ENCODE results near the gene EPHA1. TPM values are rescaled to one million over a fixed set of nuclear protein-coding genes. Genes with fewer than 3 reads are reported as not detected.

Gene EPHA1
- total and polyA plus RNA-seq, 2 of the 4 experiments (the other 2 are of a cell fraction), result 0.10 TPM; not detected in 1

GRCh38 chr7:143382791-143383641, 25.6 kb downstream of the EPHA1 start:
- peak overlapping the region; percentile 34; the same call in 1 of the 2 replicates for H3K18ac ChIP-seq (ENCODE audit: low read depth, low read length)
- TSS peak; percentile 89 for BruUV-seq (replicated peaks)
- peaks cover 16 to 63% of the 10 kb centered on the region in 2 experiments for H3K79me1 ChIP-seq (ENCODE audit: low read depth in 1 of 2, low read length in 2 of 2)
- peak overlapping the region; percentile 96 for H3K23ac ChIP-seq (ENCODE audit: low read depth, low read length)
- H2BK20ac ChIP-seq (ENCODE audit: low read depth, low read length), result no peak overlapping the region
- ATAC-seq (ENCODE audit: low read depth), result no peak
- H2BK15ac ChIP-seq (ENCODE audit: low read depth, low read length), result no peak overlapping the region
- H3K4ac ChIP-seq (ENCODE audit: low read depth, low read length), result peak overlapping the region; percentile 90
- H2AK9ac ChIP-seq (replicated peaks; ENCODE audit: low read depth, low read length, poor library complexity), result peak overlapping the region; percentile 4
- no peak for DNase-seq
- intact Hi-C loops (cut with micrococcal nuclease), result loop anchor here (5.0 kb wide), 2 partner anchors 141 to 821 kb away; no protein-coding TSS in a partner anchor
- H3K36me3 ChIP-seq (ENCODE audit: control insufficient read depth, insufficient read depth, low read length), result peaks cover 54% of the 10 kb centered on the region
- peak overlapping the region; percentile 68 for H3K4me3 ChIP-seq (ENCODE audit: insufficient read depth, low read depth, low read length)
- WGBS, 2 experiments (ENCODE audit: extremely low coverage in 2 of 2, insufficient read length in 1 of 2), result 79% methylated on average over 9 of the region's 15 CpGs; no CpG with 5 or more reads in 1 of the 2 experiments
- H3K14ac ChIP-seq (replicated peaks; ENCODE audit: low read depth, low read length), result peak overlapping the region; percentile 97
- H3K27ac ChIP-seq (ENCODE audit: insufficient read depth, low read length), result peak overlapping the region; percentile 100
- dilution Hi-C loops (cut with HindIII; ENCODE audit: low sequenced_read_pairs, unreplicated experiment), result no loop called here
- in situ Hi-C loops (cut with MboI; ENCODE audit: low sequenced_read_pairs), result no loop called here
- no peaks in the 10 kb centered on the region for H3K9me3 ChIP-seq (ENCODE audit: control insufficient read depth, insufficient read depth, low read length)
- peaks cover 28% of the 10 kb centered on the region for H3K9me1 ChIP-seq (ENCODE audit: insufficient read depth, low read length)
- peak overlapping the region; percentile 93; the same call in 1 of the 2 replicates for H3K56ac ChIP-seq (ENCODE audit: extremely low read depth, insufficient read depth, low read length)
- no peak overlapping the region for H4K91ac ChIP-seq (ENCODE audit: insufficient read depth, low read depth, low read length)
- TF ChIP-seq POLR2A (IDR thresholded peaks at IDR 0.05; ENCODE audit: low read depth, low read length) (0 out of 2 replicates have a peak, but pooled peaks have one; percentile 14), MAZ (IDR thresholded peaks at IDR 0.05; ENCODE audit: borderline replicate concordance, low read depth, low read length) (no peak)
- H2AFZ ChIP-seq (replicated peaks; ENCODE audit: low read length, poor library complexity), result peak overlapping the region; percentile 8
- H4K5ac ChIP-seq (ENCODE audit: low read depth, low read length), result no peak overlapping the region; the same call in 1 of the 2 replicates
- H3K27me3 ChIP-seq (ENCODE audit: control insufficient read depth, insufficient read depth, low read length), result no peaks in the 10 kb centered on the region
- H4K8ac ChIP-seq (ENCODE audit: low read depth in 2 of 2, low read length in 2 of 2), result peak overlapping the region in 1 of 2 experiments; percentile 65; a peak in 2 of 4 replicates
- H3K9ac ChIP-seq (ENCODE audit: low read depth, low read length), result peak overlapping the region; percentile 97
- H2BK120ac ChIP-seq (ENCODE audit: low read depth, low read length), result no peak overlapping the region
- peak overlapping the region; percentile 93 for H3K4me2 ChIP-seq (ENCODE audit: low read depth, low read length)
- POLR2A ChIA-PET (ENCODE audit: unreplicated experiment), result no interaction called here
- peak overlapping the region; percentile 54 for H2AK5ac ChIP-seq (ENCODE audit: low read depth, low read length)
- CTCF ChIA-PET, result no interaction called here
- peaks cover 33% of the 10 kb centered on the region for H3K4me1 ChIP-seq (ENCODE audit: control insufficient read depth, insufficient read depth, low read length)
- peaks cover 62% of the 10 kb centered on the region for H4K20me1 ChIP-seq (ENCODE audit: insufficient read depth, low read length)
- peak overlapping the region; percentile 22 for H2BK5ac ChIP-seq (ENCODE audit: low read depth, low read length, poor library complexity, severe bottlenecking)

Data from IMR-90 (cell line).